LNCaP clone FGC (cell line): Measurements from ENCODE around the gene MUC4.
"Not testable (repeated sequence)": the region's sequence is repeated elsewhere in the genome, so short reads cannot be mapped to it uniquely, and the experiment has no call there.

ENCODE experiments used
- DNase-seq: peaks from one replicate; pipeline ENCODE4 v3.0.0-alpha.2; 2011; ENCODE audit warnings: low read depth
- H3K4me3 ChIP-seq: 2 replicates; pipeline ENCODE4 v1.5.1; 2011; ENCODE audit warnings: mild to moderate bottlenecking, low read depth, low read length, control low read depth
- CTCF ChIP-seq: IDR thresholded peaks from 2 replicates; pipeline ENCODE4 v1.5.1; 2012; ENCODE audit warnings: mild to moderate bottlenecking; ENCODE audit not compliant: control insufficient read depth, insufficient read depth; ENCODE audit errors: extremely low read depth

Gene MUC4

GRCh38 chr3:195752546-195753331 lies 59.0 kb downstream of the MUC4 start:
- no peak for TF ChIP-seq CTCF
- DNase-seq, result no peak
- H3K4me3 ChIP-seq, result no peak overlapping the region

DNA sequence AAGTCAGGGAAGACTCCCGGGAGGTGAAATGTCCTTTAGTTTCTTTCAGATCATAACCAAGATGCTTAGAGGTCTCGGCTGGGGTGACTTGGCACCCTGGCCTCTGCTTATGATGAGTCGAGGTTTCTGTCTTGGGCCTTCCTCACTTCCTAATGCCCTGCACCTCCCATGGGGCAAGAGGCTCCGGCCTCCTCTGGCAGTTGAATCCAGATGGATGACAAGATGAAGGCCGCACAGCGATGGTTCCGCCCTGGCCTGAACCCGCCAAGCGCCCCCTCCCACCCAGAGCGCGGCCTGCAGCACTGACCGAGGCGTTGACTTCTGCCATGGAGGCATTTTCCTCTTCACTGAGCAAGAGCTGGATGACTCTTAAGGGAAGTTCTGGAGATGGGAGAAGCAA lies 59.7 kb downstream of the MUC4 start:
- DNase-seq, result no peak
- TF ChIP-seq CTCF, result no peak
- H3K4me3 ChIP-seq, result no peak overlapping the region

GRCh38 chr3:195751560-195751959 lies 60.2 kb downstream of the MUC4 start:
- DNase-seq, result no peak
- no peak overlapping the region for H3K4me3 ChIP-seq
- TF ChIP-seq CTCF, result no peak

GRCh38 chr3:195750797-195751520 lies 60.8 kb downstream of the MUC4 start:
- DNase-seq, result no peak
- no peak for TF ChIP-seq CTCF
- no peak overlapping the region for H3K4me3 ChIP-seq

DNA sequence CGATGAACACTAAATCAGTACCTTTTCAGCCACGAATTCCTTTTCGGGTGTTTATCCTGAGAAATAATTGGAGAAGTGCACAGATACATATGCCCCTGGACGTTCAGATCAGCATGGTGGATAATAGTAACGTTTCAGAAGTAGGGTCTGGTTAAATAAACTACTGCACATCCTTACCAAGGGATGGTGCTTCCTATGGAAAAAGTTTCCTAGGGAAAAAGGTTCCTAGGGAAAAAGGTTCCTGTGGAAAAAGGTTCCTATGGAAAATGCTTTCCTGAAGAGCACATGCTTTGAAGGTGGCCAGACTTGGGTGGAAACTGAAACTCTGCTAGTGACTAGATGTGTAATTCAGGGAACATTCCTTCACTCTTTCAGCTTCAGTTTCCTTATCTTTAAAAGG lies 62.6 kb downstream of the MUC4 start:
- peak overlapping the region; percentile 30 for H3K4me3 ChIP-seq
- DNase-seq, result not testable (repeated sequence)

GRCh38 chr3:195748661-195749060 lies 63.1 kb downstream of the MUC4 start:
- no peak for DNase-seq
- peak overlapping the region; percentile 30 for H3K4me3 ChIP-seq
- TF ChIP-seq CTCF, result no peak

DNA sequence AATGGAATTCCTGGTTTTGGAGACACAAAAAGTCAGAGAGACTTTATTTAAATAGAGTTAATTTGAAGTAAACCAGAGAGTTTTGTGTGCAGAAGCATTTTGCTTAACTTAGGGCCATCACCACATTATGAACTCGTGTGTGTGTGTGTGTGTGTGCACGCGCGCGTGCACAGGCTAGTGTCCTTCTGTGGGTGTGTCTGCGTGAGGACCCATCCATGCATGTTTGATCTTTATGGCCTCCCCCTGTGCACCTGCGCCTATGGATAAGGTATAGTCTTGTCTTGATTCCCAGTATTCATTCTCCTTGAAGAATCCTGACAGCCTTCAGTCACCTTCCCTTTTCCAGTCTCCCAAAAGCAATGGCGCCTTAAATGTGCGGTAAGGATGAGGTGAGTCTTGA lies 65.0 kb downstream of the MUC4 start:
- no peak overlapping the region for H3K4me3 ChIP-seq
- no peak for DNase-seq
- no peak for TF ChIP-seq CTCF
